ENCODE data around the gene CDCA4. TPM values are rescaled to one million over a fixed set of nuclear protein-coding genes. Genes with fewer than 3 reads are reported as not detected.

The CDCA4 gene
- total and polyA plus RNA-seq, 2 experiments from 2014 or later, result 13.6 to 17.1 TPM

GRCh38 chr14:105018414-105018813 is 2.5 kb downstream of the CDCA4 start:
- Histone ChIP-seq H3K4me3 (no peak overlapping the region), H4K20me1 (ENCODE audit: insufficient read depth, poor library complexity, severe bottlenecking) (peaks cover 12% of the 10 kb centered on the region), H3K9me2 (replicated peaks; ENCODE audit: insufficient read depth) (no peaks in the 10 kb centered on the region), H3K36me3 (replicated peaks; ENCODE audit: insufficient read depth, low read depth) (no peaks in the 10 kb centered on the region), H3K27ac (no peak overlapping the region), H3K79me2 (peaks cover 75% of the 10 kb centered on the region), H2AFZ (no peak overlapping the region), H3K4me1 (ENCODE audit: insufficient read depth) (peaks cover 16% of the 10 kb centered on the region), H3K9me3 (ENCODE audit: low read depth) (no peaks in the 10 kb centered on the region), H3K4me2 (peak overlapping the region; percentile 93), H3K27me3 (no peaks in the 10 kb centered on the region)
- TF ChIP-seq CTCF (IDR thresholded peaks at IDR 0.05; ENCODE audit: poor library complexity) (no peak), EZH2phosphoT487 (IDR thresholded peaks at IDR 0.05; ENCODE audit: low read depth, severe bottlenecking, unreplicated experiment) (no peak), EZH2 (IDR thresholded peaks at IDR 0.05; ENCODE audit: borderline replicate concordance) (no peak)
- DNase-seq (ENCODE audit: low spot score), result no peak
- WGBS (ENCODE audit: low lambda C conversion rate, missing lambda C conversion rate), result 87% methylated on average over 4 of the region's 4 CpGs

GRCh38 chr14:105015905-105016304 is 5.0 kb downstream of the CDCA4 start:
- no peak overlapping the region for H3K4me2 ChIP-seq
- WGBS (ENCODE audit: low lambda C conversion rate, missing lambda C conversion rate), result 78% methylated on average over 6 of the region's 6 CpGs
- TF ChIP-seq CTCF (IDR thresholded peaks at IDR 0.05; ENCODE audit: poor library complexity) (no peak), EZH2 (IDR thresholded peaks at IDR 0.05; ENCODE audit: borderline replicate concordance) (no peak), EZH2phosphoT487 (IDR thresholded peaks at IDR 0.05; ENCODE audit: low read depth, severe bottlenecking, unreplicated experiment) (no peak)
- no peaks in the 10 kb centered on the region for H3K9me2 ChIP-seq (replicated peaks; ENCODE audit: insufficient read depth)
- no peaks in the 10 kb centered on the region for H3K9me3 ChIP-seq (ENCODE audit: low read depth)
- no peak overlapping the region for H2AFZ ChIP-seq
- H3K4me3 ChIP-seq, result no peak overlapping the region
- H3K79me2 ChIP-seq, result peaks cover 94% of the 10 kb centered on the region
- no peak overlapping the region for H3K27ac ChIP-seq
- peaks cover 16% of the 10 kb centered on the region for H3K4me1 ChIP-seq (ENCODE audit: insufficient read depth)
- no peaks in the 10 kb centered on the region for H3K36me3 ChIP-seq (replicated peaks; ENCODE audit: insufficient read depth, low read depth)
- DNase-seq (ENCODE audit: low spot score), result no peak
- peaks cover 15% of the 10 kb centered on the region for H4K20me1 ChIP-seq (ENCODE audit: insufficient read depth, poor library complexity, severe bottlenecking)
- H3K27me3 ChIP-seq, result no peaks in the 10 kb centered on the region

GRCh38 chr14:105015242-105015641 is 5.6 kb downstream of the CDCA4 start:
- no peak for TF ChIP-seq CTCF (IDR thresholded peaks at IDR 0.05; ENCODE audit: poor library complexity)
- no peak for TF ChIP-seq EZH2phosphoT487 (IDR thresholded peaks at IDR 0.05; ENCODE audit: low read depth, severe bottlenecking, unreplicated experiment)
- TF ChIP-seq EZH2 (IDR thresholded peaks at IDR 0.05; ENCODE audit: borderline replicate concordance), result no peak
- WGBS (ENCODE audit: low lambda C conversion rate, missing lambda C conversion rate), result 80% methylated on average over 9 of the region's 9 CpGs
- H3K36me3 ChIP-seq (replicated peaks; ENCODE audit: insufficient read depth, low read depth), result no peaks in the 10 kb centered on the region
- no peak overlapping the region for H3K27ac ChIP-seq
- no peak overlapping the region for H3K4me2 ChIP-seq
- H3K79me2 ChIP-seq, result peaks cover 100% of the 10 kb centered on the region
- peaks cover 15% of the 10 kb centered on the region for H4K20me1 ChIP-seq (ENCODE audit: insufficient read depth, poor library complexity, severe bottlenecking)
- H3K9me3 ChIP-seq (ENCODE audit: low read depth), result no peaks in the 10 kb centered on the region
- no peak for DNase-seq (ENCODE audit: low spot score)
- H3K4me1 ChIP-seq (ENCODE audit: insufficient read depth), result peaks cover 16% of the 10 kb centered on the region
- H2AFZ ChIP-seq, result no peak overlapping the region
- H3K4me3 ChIP-seq, result no peak overlapping the region
- H3K27me3 ChIP-seq, result no peaks in the 10 kb centered on the region
- H3K9me2 ChIP-seq (replicated peaks; ENCODE audit: insufficient read depth), result no peaks in the 10 kb centered on the region

- Histone ChIP-seq H4K20me1 (ENCODE audit: insufficient read depth, poor library complexity, severe bottlenecking) (peaks cover 15% of the 10 kb centered on the region), H3K9me2 (replicated peaks; ENCODE audit: insufficient read depth) (no peaks in the 10 kb centered on the region), H2AFZ (no peak overlapping the region), H3K36me3 (replicated peaks; ENCODE audit: insufficient read depth, low read depth) (no peaks in the 10 kb centered on the region), H3K27ac (no peak overlapping the region), H3K79me2 (peaks cover 100% of the 10 kb centered on the region), H3K4me2 (no peak overlapping the region), H3K4me1 (ENCODE audit: insufficient read depth) (peaks cover 16% of the 10 kb centered on the region), H3K4me3 (no peak overlapping the region), H3K9me3 (ENCODE audit: low read depth) (no peaks in the 10 kb centered on the region), H3K27me3 (no peaks in the 10 kb centered on the region)
- no peak for TF ChIP-seq EZH2 (IDR thresholded peaks at IDR 0.05; ENCODE audit: borderline replicate concordance)
- no peak for TF ChIP-seq EZH2phosphoT487 (IDR thresholded peaks at IDR 0.05; ENCODE audit: low read depth, severe bottlenecking, unreplicated experiment)
- TF ChIP-seq CTCF (IDR thresholded peaks at IDR 0.05; ENCODE audit: poor library complexity), result no peak
- WGBS (ENCODE audit: low lambda C conversion rate, missing lambda C conversion rate), result 74% methylated on average over 4 of the region's 4 CpGs
- DNase-seq (ENCODE audit: low spot score), result no peak
Observed at GRCh38 chr14:105014631-105015030, 6.3 kb downstream of the CDCA4 start.

All from hepatocyte (in vitro differentiated cells).